HL-60 (cell line): ENCODE measurements around the gene DIP2B.
"Not testable (repeated sequence)": the region's sequence is repeated elsewhere in the genome, so short reads cannot be mapped to it uniquely, and the experiment has no call there.

ENCODE experiments used
- CTCF ChIP-seq: IDR thresholded peaks from one replicate; pipeline ENCODE4 v1.5.1; 2011; ENCODE audit warnings: low read length, control low read depth, inconsistent platforms; ENCODE audit not compliant: insufficient read depth
- SPI1 ChIP-seq: IDR thresholded peaks from 2 replicates; pipeline ENCODE4 v1.6.1; 2012; ENCODE audit warnings: low read depth, mild to moderate bottlenecking, borderline replicate concordance

DNA sequence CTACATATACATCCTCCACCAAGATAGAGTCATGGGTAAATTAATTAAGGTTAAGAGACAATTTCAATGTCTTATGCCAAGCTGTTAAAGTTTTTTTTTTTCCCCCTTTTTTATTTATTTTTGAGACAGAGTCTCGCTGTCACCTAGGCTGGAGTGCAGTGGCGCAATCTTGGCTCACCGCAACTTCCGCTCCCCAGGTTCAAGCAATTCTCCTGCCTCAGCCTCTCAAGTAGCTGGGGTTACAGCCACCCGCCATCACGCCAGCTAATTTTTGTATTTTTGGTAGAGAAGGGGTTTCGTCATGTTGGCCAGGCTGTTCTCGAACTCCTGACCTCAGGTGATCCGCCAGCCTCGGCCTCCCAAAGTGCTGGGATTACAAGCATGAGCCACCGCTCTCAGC lies 38.4 kb downstream of the DIP2B start:
- peak; percentile 71; the same call in 1 of the 2 replicates for TF ChIP-seq SPI1
- not testable (repeated sequence) for TF ChIP-seq CTCF
